ENCODE data around the gene LRRTM3.

DNA sequence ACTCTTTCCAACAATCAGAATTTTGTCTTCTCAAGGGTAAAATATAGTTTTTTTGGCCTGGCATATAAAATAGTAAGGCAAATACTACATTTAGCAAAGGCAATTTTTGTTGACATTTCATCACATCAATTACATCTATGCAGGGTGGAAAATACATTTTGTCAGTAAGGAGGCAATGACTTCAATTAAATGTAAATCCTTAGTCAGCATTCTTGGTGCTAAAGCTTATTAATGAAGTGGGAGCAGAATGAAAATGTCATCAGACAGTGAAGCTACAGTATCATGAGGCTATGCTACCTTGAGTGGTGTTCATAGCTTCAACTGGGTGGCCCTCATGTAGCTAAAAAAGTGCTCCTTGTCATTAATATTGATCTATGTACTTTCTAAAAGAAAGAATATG, 8.9 kb downstream of the LRRTM3 start:
- TF ChIP-seq, protein P1, sequence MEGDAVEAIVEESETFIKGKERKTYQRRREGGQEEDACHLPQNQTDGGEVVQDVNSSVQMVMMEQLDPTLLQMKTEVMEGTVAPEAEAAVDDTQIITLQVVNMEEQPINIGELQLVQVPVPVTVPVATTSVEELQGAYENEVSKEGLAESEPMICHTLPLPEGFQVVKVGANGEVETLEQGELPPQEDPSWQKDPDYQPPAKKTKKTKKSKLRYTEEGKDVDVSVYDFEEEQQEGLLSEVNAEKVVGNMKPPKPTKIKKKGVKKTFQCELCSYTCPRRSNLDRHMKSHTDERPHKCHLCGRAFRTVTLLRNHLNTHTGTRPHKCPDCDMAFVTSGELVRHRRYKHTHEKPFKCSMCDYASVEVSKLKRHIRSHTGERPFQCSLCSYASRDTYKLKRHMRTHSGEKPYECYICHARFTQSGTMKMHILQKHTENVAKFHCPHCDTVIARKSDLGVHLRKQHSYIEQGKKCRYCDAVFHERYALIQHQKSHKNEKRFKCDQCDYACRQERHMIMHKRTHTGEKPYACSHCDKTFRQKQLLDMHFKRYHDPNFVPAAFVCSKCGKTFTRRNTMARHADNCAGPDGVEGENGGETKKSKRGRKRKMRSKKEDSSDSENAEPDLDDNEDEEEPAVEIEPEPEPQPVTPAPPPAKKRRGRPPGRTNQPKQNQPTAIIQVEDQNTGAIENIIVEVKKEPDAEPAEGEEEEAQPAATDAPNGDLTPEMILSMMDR (IDR thresholded peaks at IDR 0.05; ENCODE audit: low read depth, low read length, poor library complexity, severe bottlenecking) = no peak
- no peak for TF ChIP-seq EZH2phosphoT487 (IDR thresholded peaks at IDR 0.05; ENCODE audit: borderline replicate concordance, low read length)
